ENCODE measurements around the gene EIF3K. TPM values are rescaled to one million over a fixed set of nuclear protein-coding genes. Genes with fewer than 3 reads are reported as not detected.
"Not testable (repeated sequence)": the region's sequence is repeated elsewhere in the genome, so short reads cannot be mapped to it uniquely, and the experiment has no call there.

The EIF3K gene
- total and polyA plus RNA-seq, 10 of the 15 experiments (the other 5 are each of a cell fraction or from before 2014, with no cell fraction given) = 330 to 927 (median 436) TPM

GRCh38 chr19:38599722-38600121, 19.3 kb upstream of the EIF3K start:
- WGBS (ENCODE audit: insufficient coverage, insufficient replicate concordance, low lambda C conversion rate, missing lambda C conversion rate) = 92% methylated on average over 11 of the region's 11 CpGs
- Histone ChIP-seq H4K20me1 (ENCODE audit: control insufficient read depth, insufficient read depth) (no peaks in the 10 kb centered on the region), H3K27ac (ENCODE audit: control insufficient read depth, insufficient read depth) (no peak overlapping the region), H3K9ac (ENCODE audit: control insufficient read depth, insufficient read depth, low read length) (no peak overlapping the region), H3K4me1 (ENCODE audit: control insufficient read depth, insufficient read depth, low read length) (no peaks in the 10 kb centered on the region), H3K79me2 (ENCODE audit: control insufficient read depth, insufficient read depth, low read length) (no peaks in the 10 kb centered on the region), H3K4me3 (no peak overlapping the region), H2AFZ (ENCODE audit: control insufficient read depth, low read depth, low read length) (no peak overlapping the region), H3K9me3 (replicated peaks; ENCODE audit: control insufficient read depth, insufficient read depth, low read length) (no peaks in the 10 kb centered on the region), H3K4me2 (ENCODE audit: control insufficient read depth, insufficient read depth) (no peak overlapping the region), H3K36me3 (ENCODE audit: control insufficient read depth in 2 of 2, insufficient read depth in 2 of 2, low read length in 1 of 2) (peaks cover 19% of the 10 kb centered on the region in 2 experiments; a peak in 3 of 4 replicates), H3K27me3 (replicated peaks in 1 of 2; ENCODE audit: control insufficient read depth in 2 of 2, insufficient read depth in 2 of 2, low read length in 1 of 2) (no peaks in the 10 kb centered on the region)
- intact Hi-C loops (cut with micrococcal nuclease; ENCODE audit: unreplicated experiment) = no loop called here
- TF ChIP-seq ZBTB40 (IDR thresholded peaks at IDR 0.05; ENCODE audit: borderline replicate concordance) = no peak
- no peak for TF ChIP-seq SIX5 (IDR thresholded peaks at IDR 0.05; ENCODE audit: low read depth, low read length, severe bottlenecking)
- TF ChIP-seq ZZZ3 (IDR thresholded peaks at IDR 0.05; ENCODE audit: control insufficient read depth, insufficient read length, low read depth) = no peak
- TF ChIP-seq DPF2 (IDR thresholded peaks at IDR 0.05) = no peak
- no peak for TF ChIP-seq EZH2 (IDR thresholded peaks at IDR 0.05; ENCODE audit: borderline replicate concordance, control insufficient read depth, low read depth, low read length)
- no TSS peak for BruUV-seq (replicated peaks)
- in situ Hi-C loops (cut with MboI) = no loop called here
- CTCF ChIA-PET = no interaction called here
- FAIRE-seq = no peak
- SMC1A ChIA-PET (ENCODE audit: uncharacterized antibody, unreplicated experiment) = no interaction called here
- RAD21 ChIA-PET (ENCODE audit: unreplicated experiment) = no interaction called here
- DNase-seq (ENCODE audit: low read depth, low spot score) = no peak
- ATAC-seq = no peak
- POLR2A ChIA-PET = no interaction called here

- H4K20me1 ChIP-seq (ENCODE audit: control insufficient read depth, insufficient read depth); H2AFZ ChIP-seq (ENCODE audit: control insufficient read depth, low read depth, low read length); DNase-seq (ENCODE audit: low read depth, low spot score); H3K9ac ChIP-seq (ENCODE audit: control insufficient read depth, insufficient read depth, low read length); H3K4me2 ChIP-seq (ENCODE audit: control insufficient read depth, insufficient read depth); in situ Hi-C loops (cut with MboI); CTCF ChIA-PET; H3K27me3 ChIP-seq (replicated peaks in 1 of 2; ENCODE audit: control insufficient read depth in 2 of 2, insufficient read depth in 2 of 2, low read length in 1 of 2); POLR2A ChIA-PET; H3K4me1 ChIP-seq (ENCODE audit: control insufficient read depth, insufficient read depth, low read length); H3K4me3 ChIP-seq; intact Hi-C loops (cut with micrococcal nuclease; ENCODE audit: unreplicated experiment); BruUV-seq (replicated peaks); FAIRE-seq; ATAC-seq; H3K9me3 ChIP-seq (replicated peaks; ENCODE audit: control insufficient read depth, insufficient read depth, low read length); H3K79me2 ChIP-seq (ENCODE audit: control insufficient read depth, insufficient read depth, low read length); H3K27ac ChIP-seq (ENCODE audit: control insufficient read depth, insufficient read depth); RAD21 ChIA-PET (ENCODE audit: unreplicated experiment); SMC1A ChIA-PET (ENCODE audit: uncharacterized antibody, unreplicated experiment): not testable (repeated sequence)
- 96% methylated on average over 5 of the region's 5 CpGs for WGBS (ENCODE audit: insufficient coverage, insufficient replicate concordance, low lambda C conversion rate, missing lambda C conversion rate)
- peaks cover 11 to 15% of the 10 kb centered on the region in 2 experiments; a peak in 3 of 4 replicates for H3K36me3 ChIP-seq (ENCODE audit: control insufficient read depth in 2 of 2, insufficient read depth in 2 of 2, low read length in 1 of 2)
Measured at GRCh38 chr19:38602856-38603255, 16.1 kb upstream of the EIF3K start.

All from GM12878 (cell line).